ACC112 (cell line): ENCODE data around the gene CUL5.
"Not testable (repeated sequence)": the region's sequence is repeated elsewhere in the genome, so short reads cannot be mapped to it uniquely, and the experiment has no call there.

ENCODE experiments used
- H2AFZ ChIP-seq: fragments of 200-600 bp; sonication (generic); one replicate; pipeline ENCODE4 v1.6.0; 2017; ENCODE audit warnings: antibody characterized with exemption, low read length; ENCODE audit not compliant: unreplicated experiment
- H3K27ac ChIP-seq: fragments of 200-600 bp; sonication (generic); 2 replicates; pipeline ENCODE4 v1.5.1; 2014; ENCODE audit warnings: low read depth, mild to moderate bottlenecking, antibody characterized with exemption, low read length, moderate library complexity
- H3K27me3 ChIP-seq: fragments of 200-600 bp; sonication (generic); 2 replicates; pipeline ENCODE4 v1.6.1; 2014; ENCODE audit warnings: mild to moderate bottlenecking, antibody characterized with exemption, low read length, moderate library complexity, mixed read lengths; ENCODE audit not compliant: insufficient read depth
- H3K36me3 ChIP-seq: fragments of 200-600 bp; sonication (generic); 2 replicates; pipeline ENCODE4 v1.6.1; 2016; ENCODE audit warnings: mild to moderate bottlenecking, antibody characterized with exemption, low read length, moderate library complexity, mixed read lengths; ENCODE audit not compliant: insufficient read depth
- H3K4me1 ChIP-seq: fragments of 200-600 bp; sonication (generic); one replicate; pipeline ENCODE4 v1.6.1; 2016; ENCODE audit warnings: low read length, mixed read lengths; ENCODE audit not compliant: insufficient read depth, unreplicated experiment, control insufficient read depth
- H3K4me3 ChIP-seq: fragments of 200-600 bp; sonication (generic); 2 replicates; pipeline ENCODE4 v1.5.1; 2014; ENCODE audit warnings: mild to moderate bottlenecking, low read depth, low read length
- H3K79me2 ChIP-seq: fragments of 200-600 bp; sonication (generic); one replicate; pipeline ENCODE4 v1.6.0; 2016; ENCODE audit warnings: low read length; ENCODE audit not compliant: control insufficient read depth, unreplicated experiment, insufficient read depth

The CUL5 gene

DNA sequence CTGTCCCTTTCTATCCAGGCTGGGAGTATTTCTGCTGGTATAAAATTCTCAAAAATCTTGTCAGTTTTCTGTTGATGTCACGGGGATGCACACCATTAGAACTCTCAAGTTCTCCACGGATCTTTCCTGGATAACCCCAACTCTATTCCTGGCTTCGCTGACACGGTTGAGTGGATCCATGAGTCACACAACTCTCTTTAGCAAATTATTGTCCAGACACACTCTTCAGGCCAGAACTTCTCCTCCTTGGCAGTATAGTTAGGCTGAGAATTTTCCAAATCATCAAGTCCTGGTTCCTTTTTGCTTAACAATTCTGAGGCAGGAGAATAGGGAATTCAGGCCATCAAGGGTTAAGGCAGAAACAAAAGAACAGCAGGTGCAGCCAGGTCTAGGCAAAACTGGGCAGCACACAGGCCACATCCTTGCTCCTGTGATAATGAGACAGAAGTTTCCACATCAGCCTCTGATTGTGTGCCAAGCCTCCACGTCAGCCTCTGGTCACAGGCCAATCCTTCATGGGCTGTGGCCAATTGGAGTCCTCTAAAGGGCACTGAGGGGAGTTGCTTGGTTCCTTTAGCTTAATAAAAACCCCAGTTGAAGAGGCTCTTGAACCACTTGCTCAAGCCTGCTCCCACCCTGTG, 106.9 kb downstream of the CUL5 start:
- no peaks in the 10 kb centered on the region for H3K36me3 ChIP-seq
- H3K79me2 ChIP-seq: no peaks in the 10 kb centered on the region
- H3K4me1 ChIP-seq: peaks cover 7% of the 10 kb centered on the region
- H3K4me3 ChIP-seq: no peak overlapping the region
- H3K27me3 ChIP-seq: no peaks in the 10 kb centered on the region
- H3K27ac ChIP-seq: peak overlapping the region; percentile 48
- no peak overlapping the region for H2AFZ ChIP-seq

DNA sequence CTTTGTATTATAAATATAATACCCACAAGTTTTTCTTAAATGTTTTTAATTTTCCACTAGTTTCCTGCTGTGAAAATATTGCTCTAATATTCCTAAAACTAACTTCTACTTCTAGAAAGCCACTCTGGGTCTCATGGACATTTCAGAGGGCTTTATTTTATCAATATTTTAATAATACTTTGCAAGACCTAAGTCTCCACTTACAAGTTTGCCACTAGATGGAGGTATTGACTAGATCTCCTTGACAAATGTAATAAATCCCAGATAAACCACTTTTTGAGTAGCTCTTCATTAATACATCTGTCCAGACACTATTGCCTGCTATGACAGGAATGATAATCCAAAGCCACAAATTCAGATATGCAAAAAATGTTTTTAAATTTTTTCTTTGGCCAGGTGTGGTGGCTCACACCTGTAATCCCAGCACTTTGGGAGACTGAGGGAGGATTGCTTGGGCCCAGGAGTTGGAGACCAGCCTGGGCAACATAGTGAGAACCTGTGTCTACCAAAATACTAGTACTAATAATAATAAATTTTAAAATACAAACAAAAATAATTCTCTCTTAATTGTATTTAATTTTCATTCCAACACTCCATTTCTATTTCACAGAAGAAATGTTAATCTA, 109.2 kb downstream of the CUL5 start:
- no peaks in the 10 kb centered on the region for H3K27me3 ChIP-seq
- H3K4me3 ChIP-seq: no peak overlapping the region
- H3K4me1 ChIP-seq: peaks cover 14% of the 10 kb centered on the region
- H3K27ac ChIP-seq: no peak overlapping the region
- H3K36me3 ChIP-seq: no peaks in the 10 kb centered on the region
- H2AFZ ChIP-seq: no peak overlapping the region
- H3K79me2 ChIP-seq: peaks cover 7% of the 10 kb centered on the region

DNA sequence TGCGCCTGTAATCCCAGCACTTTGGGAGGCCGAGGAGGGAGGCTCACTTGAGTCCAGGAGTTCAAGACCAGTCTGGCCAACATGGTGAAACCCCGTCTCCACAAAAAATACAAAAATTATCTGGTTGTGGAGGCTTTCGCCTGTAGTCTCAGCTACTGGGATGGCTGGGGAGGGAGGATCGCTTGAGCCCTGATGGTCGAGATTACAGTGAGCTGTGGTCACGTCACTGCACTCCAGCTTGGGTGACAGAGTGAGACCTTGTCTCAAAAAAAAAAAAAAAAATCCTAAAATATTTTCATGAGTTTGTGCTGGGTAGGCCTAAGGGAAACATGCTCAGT, 112.2 kb downstream of the CUL5 start:
- not testable (repeated sequence) for H3K36me3 ChIP-seq, H3K27ac ChIP-seq

DNA sequence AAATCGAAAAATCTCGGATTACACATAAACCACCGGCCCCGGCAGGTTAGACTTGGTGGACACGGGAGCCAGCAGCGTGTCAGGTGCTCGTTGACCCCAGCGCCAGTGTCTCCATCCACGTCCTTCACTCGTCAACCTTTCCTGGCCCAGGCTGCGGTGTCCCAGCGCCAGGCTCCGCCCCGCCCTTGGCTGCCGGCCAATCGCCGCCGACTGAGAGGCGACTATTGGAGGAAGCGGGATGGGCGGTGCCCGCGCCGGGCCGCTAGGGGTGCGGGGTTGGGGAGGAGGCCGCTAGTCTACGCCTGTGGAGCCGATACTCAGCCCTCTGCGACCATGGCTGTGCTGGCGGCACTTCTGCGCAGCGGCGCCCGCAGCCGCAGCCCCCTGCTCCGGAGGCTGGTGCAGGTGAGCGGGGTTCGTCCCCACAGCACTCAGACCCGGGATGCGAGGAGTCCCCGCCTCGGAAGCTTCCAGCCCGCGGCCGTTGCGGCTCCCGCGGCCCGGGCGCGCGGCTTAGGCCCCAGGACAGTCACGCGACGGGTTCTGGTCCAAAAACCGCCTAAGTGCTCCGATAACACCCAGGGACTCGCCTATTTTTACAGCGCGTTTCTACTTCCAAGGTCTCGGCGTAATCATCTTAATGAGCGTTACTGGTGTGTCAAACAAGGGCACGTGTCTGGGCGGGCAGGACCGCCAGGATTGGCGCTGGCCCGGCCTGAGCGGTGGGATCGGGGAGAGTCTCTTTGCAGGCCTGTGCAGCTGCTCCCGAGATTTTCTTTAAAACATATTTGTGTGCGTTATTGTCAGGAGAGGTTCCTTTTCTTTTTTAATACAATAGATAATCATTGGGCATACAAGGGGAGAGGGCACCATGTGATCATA, 112.8 kb downstream of the CUL5 start, which contains the start of gene ACAT1:
Gene ACAT1 (plus strand): TSS at position 294 of the 882 bp plus-strand sequence. CDS start 40 bp downstream, at position 334.
- peak within 1 kb of the TSS; percentile 57 for H3K27ac ChIP-seq
- H2AFZ ChIP-seq: peak within 1 kb of the TSS; percentile 70
- peaks cover 38% of the 10 kb centered on the region for H3K79me2 ChIP-seq
- no peaks in the 10 kb centered on the region for H3K36me3 ChIP-seq
- peak within 1 kb of the TSS; percentile 87 for H3K4me3 ChIP-seq
- H3K27me3 ChIP-seq: no peaks in the 10 kb centered on the region
- H3K4me1 ChIP-seq: peaks cover 20% of the 10 kb centered on the region

More for the DNA sequence above, 112.2 kb downstream of the CUL5 start:
- peaks cover 20% of the 10 kb centered on the region for H3K4me1 ChIP-seq
- H3K79me2 ChIP-seq: peaks cover 33% of the 10 kb centered on the region
- peak overlapping the region; percentile 87 for H3K4me3 ChIP-seq
- H3K27me3 ChIP-seq: not testable (repeated sequence)
- peak overlapping the region; percentile 70 for H2AFZ ChIP-seq

DNA sequence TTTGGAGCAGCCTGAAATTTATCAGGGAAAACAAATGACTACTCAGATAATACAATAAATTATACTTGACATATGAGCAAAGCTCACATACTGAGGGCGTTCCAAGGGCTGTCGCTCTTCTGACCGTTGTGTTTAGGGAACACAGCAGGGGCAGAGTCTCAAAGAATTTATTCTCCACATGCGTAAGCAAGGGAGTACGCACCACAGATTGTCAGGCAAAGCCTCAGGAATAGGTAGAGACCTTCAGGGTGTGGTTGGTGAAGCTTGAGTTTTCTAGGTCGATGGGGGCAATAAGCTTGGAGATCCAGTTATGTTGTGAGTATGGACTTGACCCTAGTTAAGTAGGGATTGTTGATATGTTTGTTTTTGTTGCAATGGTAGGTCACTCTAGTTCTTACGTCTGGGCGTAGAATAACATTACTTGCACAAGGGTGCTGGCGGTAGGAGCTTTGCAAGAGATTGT, 113.5 kb downstream of the CUL5 start:
- peak overlapping the region; percentile 87 for H3K4me3 ChIP-seq
- peak overlapping the region; percentile 58 for H2AFZ ChIP-seq
- H3K27ac ChIP-seq: peak overlapping the region; percentile 57; the same call in 1 of the 2 replicates
- H3K4me1 ChIP-seq: peaks cover 20% of the 10 kb centered on the region
- no peaks in the 10 kb centered on the region for H3K27me3 ChIP-seq
- peaks cover 39% of the 10 kb centered on the region for H3K79me2 ChIP-seq
- H3K36me3 ChIP-seq: no peaks in the 10 kb centered on the region

DNA sequence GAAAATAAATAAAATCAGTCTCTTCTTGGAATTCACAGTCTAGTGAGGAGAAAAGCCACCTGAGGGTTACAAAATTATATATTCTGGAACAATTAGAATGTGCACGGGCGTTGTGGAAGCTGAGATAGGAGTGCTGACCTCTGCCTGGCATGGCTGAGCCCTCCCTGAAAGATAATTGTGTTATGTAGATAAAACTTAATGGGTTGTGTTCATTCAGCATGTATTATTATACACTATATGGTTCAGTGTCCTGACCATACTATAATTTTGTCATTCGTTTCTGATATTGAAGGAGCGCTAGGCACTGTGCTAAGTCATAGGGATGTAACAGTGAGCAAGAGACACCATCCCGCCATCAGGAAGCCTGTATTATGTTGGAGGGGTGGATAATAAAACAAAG, 116.4 kb downstream of the CUL5 start:
- Histone ChIP-seq H3K27ac (no peak overlapping the region), H3K79me2 (peaks cover 49% of the 10 kb centered on the region)

DNA sequence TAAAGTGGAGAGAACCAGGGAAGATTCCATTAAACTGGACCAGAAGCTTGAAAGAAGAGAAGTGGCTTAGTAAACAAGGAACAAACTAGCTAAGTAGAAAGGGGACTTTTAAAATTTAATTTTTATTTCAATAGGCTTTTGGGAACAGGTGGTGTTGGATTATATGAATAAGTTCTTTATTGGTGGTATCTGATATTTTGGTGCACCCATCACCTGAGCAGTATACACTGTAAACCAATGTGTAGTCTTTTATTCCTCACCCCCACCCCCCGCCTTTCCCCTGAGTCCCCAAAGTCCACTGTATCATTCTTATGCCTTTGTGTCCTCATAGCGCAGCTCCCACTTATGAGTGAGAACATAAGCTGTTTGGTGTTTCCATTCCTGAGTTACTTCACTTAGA, 120.1 kb downstream of the CUL5 start:
- H3K36me3 ChIP-seq: peaks cover under 1% of the 10 kb centered on the region; the same call in 1 of the 2 replicates
- H3K4me1 ChIP-seq: peaks cover 5% of the 10 kb centered on the region
- peaks cover 34% of the 10 kb centered on the region for H3K79me2 ChIP-seq
- no peak overlapping the region for H3K4me3 ChIP-seq
- no peaks in the 10 kb centered on the region for H3K27me3 ChIP-seq
- H2AFZ ChIP-seq: no peak overlapping the region
- no peak overlapping the region for H3K27ac ChIP-seq

More for the DNA sequence above, 116.4 kb downstream of the CUL5 start:
- Histone ChIP-seq H3K27me3 (no peaks in the 10 kb centered on the region), H3K4me3 (no peak overlapping the region), H3K4me1 (peaks cover 20% of the 10 kb centered on the region), H3K36me3 (no peaks in the 10 kb centered on the region), H2AFZ (no peak overlapping the region)

DNA sequence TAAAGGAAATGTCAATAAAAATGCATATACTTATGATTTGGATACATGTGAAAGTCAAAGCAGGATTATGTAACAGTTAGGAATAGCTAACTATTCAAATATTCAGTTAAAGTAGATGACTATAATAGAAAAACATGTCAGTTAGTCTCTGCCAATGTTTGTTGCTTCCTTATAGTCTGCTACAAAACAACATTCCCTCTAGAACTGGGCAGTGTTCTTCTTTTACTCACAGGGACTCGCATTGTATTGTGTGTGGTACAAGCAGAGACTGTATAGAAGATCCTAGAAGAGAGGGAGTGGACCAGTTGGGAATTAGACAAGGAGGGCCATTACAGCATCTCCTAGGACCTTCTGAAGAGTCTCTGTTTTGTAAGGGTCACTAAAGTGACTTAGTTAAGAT, 123.3 kb downstream of the CUL5 start:
- H3K4me1 ChIP-seq: peaks cover 4% of the 10 kb centered on the region
- H3K27ac ChIP-seq: no peak overlapping the region
- H3K4me3 ChIP-seq: no peak overlapping the region
- H3K27me3 ChIP-seq: no peaks in the 10 kb centered on the region
- H3K36me3 ChIP-seq: peaks cover 3% of the 10 kb centered on the region; the same call in 1 of the 2 replicates
- H2AFZ ChIP-seq: no peak overlapping the region
- H3K79me2 ChIP-seq: peaks cover 11% of the 10 kb centered on the region

DNA sequence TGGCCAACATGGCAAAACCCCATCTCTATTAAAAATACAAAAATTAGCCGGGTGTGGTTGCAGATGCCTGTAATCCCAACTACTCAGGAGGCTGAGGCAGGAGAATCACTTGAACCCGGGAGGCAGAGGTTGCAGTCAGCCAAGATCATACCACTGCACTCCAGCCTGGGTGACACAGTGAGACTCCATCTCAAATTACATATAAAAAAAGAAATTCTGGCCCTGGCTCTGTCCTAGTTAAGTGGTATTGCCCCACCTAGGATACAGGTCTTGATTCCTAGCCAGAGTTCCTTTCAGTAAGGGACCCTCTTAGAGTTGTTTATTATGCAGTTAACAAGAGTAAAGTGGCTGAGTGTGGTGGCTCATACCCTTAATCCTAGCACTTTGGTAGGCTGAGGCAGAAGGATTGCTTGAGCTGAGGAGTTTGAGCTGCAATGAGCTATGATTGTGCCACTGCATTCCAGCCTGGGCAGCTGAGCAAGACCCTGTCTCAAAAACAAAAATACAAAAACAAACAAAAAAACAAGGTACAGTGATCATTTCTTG, 124.4 kb downstream of the CUL5 start:
- H3K36me3 ChIP-seq, H3K4me3 ChIP-seq, H2AFZ ChIP-seq, H3K4me1 ChIP-seq, H3K27ac ChIP-seq, H3K27me3 ChIP-seq, H3K79me2 ChIP-seq: not testable (repeated sequence)

DNA sequence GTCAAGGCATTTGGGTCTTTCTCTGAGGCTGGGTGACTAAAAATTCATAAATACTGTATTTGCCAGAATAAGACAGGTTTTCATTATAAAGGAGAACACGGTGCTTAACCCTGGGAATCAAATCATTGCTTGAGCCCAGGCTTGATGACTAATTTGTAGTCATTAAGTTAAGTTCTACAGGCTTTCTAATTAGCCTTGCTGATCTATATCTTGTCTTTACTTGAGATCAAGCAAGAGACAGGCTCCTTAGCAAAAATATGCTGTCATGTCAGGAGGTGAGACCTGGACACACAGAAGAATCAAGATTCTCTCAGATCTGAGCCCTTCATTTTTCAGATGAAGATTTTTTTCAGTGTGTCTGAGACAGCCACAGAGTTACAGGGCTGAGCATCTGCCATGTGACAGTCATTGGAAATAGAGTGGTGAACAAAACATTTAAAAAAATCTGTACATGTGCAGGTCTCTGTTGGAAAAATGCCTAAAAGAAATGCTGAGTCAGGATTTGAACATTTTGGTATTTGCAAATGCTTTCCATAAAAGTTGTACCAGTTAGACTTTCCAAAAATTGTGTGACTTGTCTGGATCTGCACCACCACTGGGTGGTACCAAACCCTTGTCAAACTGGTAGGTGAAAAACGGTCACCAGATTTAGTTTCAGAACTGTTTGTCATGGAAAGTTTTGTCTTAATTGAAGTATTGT, 127.3 kb downstream of the CUL5 start:
- H2AFZ ChIP-seq: no peak overlapping the region
- peaks cover 3% of the 10 kb centered on the region; the same call in 1 of the 2 replicates for H3K36me3 ChIP-seq
- peaks cover 4% of the 10 kb centered on the region for H3K4me1 ChIP-seq
- H3K27ac ChIP-seq: no peak overlapping the region
- no peak overlapping the region for H3K4me3 ChIP-seq
- no peaks in the 10 kb centered on the region for H3K27me3 ChIP-seq
- H3K79me2 ChIP-seq: no peaks in the 10 kb centered on the region
